Tibial artery (tissue), 4 donors: ENCODE results near the gene CHTF18.
"Not testable (repeated sequence)": the region's sequence is repeated elsewhere in the genome, so short reads cannot be mapped to it uniquely, and the experiment has no call there.

Source experiments
- DNase-seq, 2 donors: peaks; one replicate each; pipeline ENCODE4 v3.0.0-alpha.2; 2019
- H3K27ac ChIP-seq, 2 donors: fragments of 200-600 bp; sonication (generic) in 1 of 2; 1 replicate in 1 of 2; 2 replicates in 1 of 2; pipeline ENCODE4 v1.5.1; 2018 to 2019; ENCODE audit warnings: mild to moderate bottlenecking in 1 of 2
- H3K27me3 ChIP-seq, 2 donors: fragments of 200-600 bp; sonication (generic) in 1 of 2; one replicate each; pipeline versions ENCODE4 v1.5.1 to v1.6.0; 2016 to 2019
- H3K36me3 ChIP-seq, 3 donors: fragments of 200-600 bp; sonication (generic) in 2 of 3; one replicate each; pipeline ENCODE4 v1.5.1; 2016 to 2019; ENCODE audit warnings: mild to moderate bottlenecking in 2 of 3
- H3K4me1 ChIP-seq, 4 donors: fragments of 200-600 bp; sonication (generic) in 2 of 4; 1 replicate in 3 of 4; 2 replicates in 1 of 4; pipeline ENCODE4 v1.5.1; 2016 to 2019
- H3K4me3 ChIP-seq, 2 donors: fragments of 200-600 bp; sonication (generic) in 1 of 2; 1 replicate in 1 of 2; 2 replicates in 1 of 2; pipeline ENCODE4 v1.5.1; 2018 to 2019; ENCODE audit warnings: mild to moderate bottlenecking in 2 of 2
- H3K9me3 ChIP-seq, 3 donors: fragments of 200-600 bp; sonication (generic) in 1 of 3; one replicate each; pipeline ENCODE4 v1.5.1; 2016 to 2019
- intact Hi-C: fragments of 100-400 bp; cut with DNase I; formaldehyde crosslinking; loops from one replicate; pipeline ENCODE4 v1.15.0; 2023; ENCODE audit warnings: low total_unique reads
- TF ChIP-seq, protein P1 (sequence below), 2 experiments: fragments of 200-600 bp in 1 of 2; fragments of 450-650 bp in 1 of 2; IDR thresholded peaks; one replicate each; pipeline ENCODE4 v1.5.1; 2017 to 2019; ENCODE audit warnings: antibody characterized with exemption in 2 of 2, mild to moderate bottlenecking in 1 of 2, moderate library complexity in 1 of 2

Gene CHTF18

DNA sequence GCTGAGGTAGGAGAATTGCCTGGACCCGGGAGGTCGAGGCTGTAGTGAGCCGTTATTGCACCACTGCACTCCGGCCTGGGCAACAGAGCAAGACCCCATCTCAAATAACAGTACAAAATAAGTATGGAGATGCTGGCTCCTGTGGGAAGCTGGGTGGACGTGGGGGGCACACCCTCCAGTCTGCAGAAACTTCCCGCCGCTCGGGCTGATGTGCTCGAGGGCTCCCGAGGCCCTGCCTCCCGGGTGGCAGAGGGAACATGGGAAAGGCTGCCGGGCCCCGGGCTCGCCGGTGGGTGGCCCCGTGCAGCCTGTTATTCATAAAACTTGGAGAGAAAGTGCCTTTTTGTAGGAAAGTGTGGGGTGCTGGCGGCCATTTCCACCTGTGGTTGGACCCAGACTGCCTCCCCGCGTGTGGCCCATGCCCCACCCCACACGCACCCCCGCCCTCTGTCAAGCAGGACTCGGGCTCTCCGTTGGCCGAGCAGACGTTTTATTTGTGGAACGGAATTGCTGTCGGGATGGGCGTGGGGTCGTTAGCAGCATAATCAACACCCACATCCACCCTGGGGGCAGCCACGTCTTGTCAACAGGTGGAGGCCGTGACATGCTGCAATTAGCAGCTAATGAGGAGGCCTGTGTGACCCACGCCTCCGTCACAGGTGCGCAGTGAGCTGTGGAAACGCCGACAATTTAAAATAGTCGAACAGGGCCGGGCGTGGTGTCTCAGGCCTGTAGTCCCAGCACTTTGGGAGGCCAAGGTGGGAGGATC, 40.3 kb upstream of the CHTF18 start:
- intact Hi-C loops: no loop called here
- no peak for DNase-seq
- peaks cover 0 to 10% of the 10 kb centered on the region in 2 donors for H3K27me3 ChIP-seq
- no peaks in the 10 kb centered on the region for H3K9me3 ChIP-seq
- TF ChIP-seq, protein P1, sequence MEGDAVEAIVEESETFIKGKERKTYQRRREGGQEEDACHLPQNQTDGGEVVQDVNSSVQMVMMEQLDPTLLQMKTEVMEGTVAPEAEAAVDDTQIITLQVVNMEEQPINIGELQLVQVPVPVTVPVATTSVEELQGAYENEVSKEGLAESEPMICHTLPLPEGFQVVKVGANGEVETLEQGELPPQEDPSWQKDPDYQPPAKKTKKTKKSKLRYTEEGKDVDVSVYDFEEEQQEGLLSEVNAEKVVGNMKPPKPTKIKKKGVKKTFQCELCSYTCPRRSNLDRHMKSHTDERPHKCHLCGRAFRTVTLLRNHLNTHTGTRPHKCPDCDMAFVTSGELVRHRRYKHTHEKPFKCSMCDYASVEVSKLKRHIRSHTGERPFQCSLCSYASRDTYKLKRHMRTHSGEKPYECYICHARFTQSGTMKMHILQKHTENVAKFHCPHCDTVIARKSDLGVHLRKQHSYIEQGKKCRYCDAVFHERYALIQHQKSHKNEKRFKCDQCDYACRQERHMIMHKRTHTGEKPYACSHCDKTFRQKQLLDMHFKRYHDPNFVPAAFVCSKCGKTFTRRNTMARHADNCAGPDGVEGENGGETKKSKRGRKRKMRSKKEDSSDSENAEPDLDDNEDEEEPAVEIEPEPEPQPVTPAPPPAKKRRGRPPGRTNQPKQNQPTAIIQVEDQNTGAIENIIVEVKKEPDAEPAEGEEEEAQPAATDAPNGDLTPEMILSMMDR (IDR thresholded peaks at IDR 0.05): no peak
- H3K4me3 ChIP-seq: no peak overlapping the region
- peaks cover 0 to 5% (median 0%) of the 10 kb centered on the region in 4 donors for H3K4me1 ChIP-seq
- H3K27ac ChIP-seq: no peak overlapping the region
- no peaks in the 10 kb centered on the region for H3K36me3 ChIP-seq

DNA sequence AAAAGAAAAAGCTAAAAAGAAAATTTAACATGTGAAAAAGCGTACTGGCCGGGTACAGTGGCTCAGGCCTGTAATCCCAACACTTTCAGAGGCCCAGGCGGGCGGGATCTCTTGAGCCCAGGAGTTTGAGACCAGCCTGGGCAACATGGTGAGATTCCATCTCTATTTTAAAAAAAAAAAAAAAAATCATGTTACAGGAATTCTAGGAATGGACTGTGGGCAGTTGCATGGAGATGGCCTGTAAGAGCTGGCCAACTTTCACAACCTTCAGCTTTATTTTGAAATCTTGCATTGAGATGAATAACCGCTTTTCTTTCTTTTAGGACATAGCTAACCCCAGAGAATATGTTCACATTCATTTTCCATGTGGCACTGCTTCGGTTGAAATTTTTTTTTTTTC, 39.4 kb upstream of the CHTF18 start:
- TF ChIP-seq, protein P1 (IDR thresholded peaks at IDR 0.05): no peak
- intact Hi-C loops: no loop called here
- H3K9me3 ChIP-seq: no peaks in the 10 kb centered on the region
- H3K36me3 ChIP-seq: no peaks in the 10 kb centered on the region
- H3K27me3 ChIP-seq: peaks cover 0 to 10% of the 10 kb centered on the region in 2 donors
- no peak for DNase-seq
- H3K4me3 ChIP-seq: no peak overlapping the region
- peaks cover 0 to 5% (median 0%) of the 10 kb centered on the region in 4 donors for H3K4me1 ChIP-seq
- no peak overlapping the region for H3K27ac ChIP-seq

- TF ChIP-seq, protein P1 (IDR thresholded peaks at IDR 0.05): no peak
Observed at GRCh38 chr16:750485-750884, 37.9 kb upstream of the CHTF18 start.

DNA sequence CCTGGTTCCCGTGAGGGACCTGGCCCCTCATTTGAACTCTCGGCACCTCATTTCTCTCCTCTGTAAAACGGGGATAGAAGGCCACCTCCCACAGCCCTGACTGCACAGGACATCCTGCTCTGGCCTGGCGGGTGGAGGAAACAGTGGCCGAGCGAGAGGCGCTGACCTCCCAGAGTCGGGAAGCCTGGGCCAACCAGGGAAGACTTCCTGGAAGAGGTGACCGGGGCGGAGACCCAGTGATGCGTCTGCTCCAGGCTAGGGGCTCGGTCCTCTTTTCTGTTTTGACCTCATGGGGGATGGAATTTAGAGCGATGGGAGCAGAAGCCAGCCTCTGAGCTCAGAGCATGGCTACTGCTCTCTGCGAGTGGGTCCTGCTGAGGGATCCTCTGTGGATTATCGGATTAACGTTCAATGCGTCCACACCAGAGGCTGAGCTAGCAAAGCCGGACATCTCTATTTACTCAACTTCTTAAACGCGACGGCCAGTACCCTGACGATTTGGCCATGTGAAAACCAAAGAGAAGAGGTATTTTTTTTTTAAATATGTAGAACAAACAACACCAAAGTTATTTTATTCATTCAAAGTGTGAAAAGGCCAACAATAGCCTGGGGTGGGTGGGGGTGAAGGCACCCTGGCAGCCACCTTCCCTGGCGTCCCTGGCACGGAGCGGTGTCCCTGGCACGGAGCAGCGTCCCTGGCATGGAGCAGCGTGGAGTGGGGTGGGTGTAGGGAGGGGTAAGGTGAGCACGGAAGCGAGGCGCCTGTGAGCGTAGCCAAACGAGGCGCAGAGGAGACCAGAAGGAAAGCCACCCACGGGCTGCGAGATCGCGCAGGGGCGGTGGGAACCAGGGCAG, 37.0 kb upstream of the CHTF18 start:
- DNase-seq: no peak

More at GRCh38 chr16:750485-750884, 37.9 kb upstream of the CHTF18 start:
- peaks cover 0 to 5% (median 0%) of the 10 kb centered on the region in 4 donors for H3K4me1 ChIP-seq
- no peaks in the 10 kb centered on the region for H3K9me3 ChIP-seq
- H3K27me3 ChIP-seq: peaks cover 0 to 9% of the 10 kb centered on the region in 2 donors
- intact Hi-C loops: no loop called here
- no peak overlapping the region for H3K27ac ChIP-seq
- H3K4me3 ChIP-seq: no peak overlapping the region
- H3K36me3 ChIP-seq: no peaks in the 10 kb centered on the region
- DNase-seq: no peak

DNA sequence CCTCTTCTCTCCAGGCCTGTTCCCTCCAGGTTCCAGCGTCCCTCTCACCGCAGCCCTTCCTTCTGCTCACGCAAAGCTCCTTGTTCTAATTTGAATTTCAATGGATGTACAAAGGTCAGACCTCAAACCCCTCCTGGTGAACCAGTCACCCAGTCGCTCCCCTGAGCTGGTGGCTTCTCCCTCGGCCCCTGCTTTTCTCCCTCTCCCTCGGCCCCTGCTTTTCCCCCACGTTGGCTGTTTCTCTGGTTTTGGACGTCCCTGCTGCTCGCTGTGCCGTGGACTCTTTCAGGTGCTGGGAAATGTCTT, 36.5 kb upstream of the CHTF18 start:
- TF ChIP-seq, protein P1 (IDR thresholded peaks at IDR 0.05): no peak
- DNase-seq: no peak
- H3K9me3 ChIP-seq: no peaks in the 10 kb centered on the region
- H3K27ac ChIP-seq: no peak overlapping the region
- no peaks in the 10 kb centered on the region for H3K36me3 ChIP-seq
- intact Hi-C loops: no loop called here
- peaks cover 0 to 5% (median 0%) of the 10 kb centered on the region in 4 donors for H3K4me1 ChIP-seq
- peaks cover 0 to 10% of the 10 kb centered on the region in 2 donors for H3K27me3 ChIP-seq
- no peak overlapping the region for H3K4me3 ChIP-seq

More for the DNA sequence above, 37.0 kb upstream of the CHTF18 start:
- H3K27ac ChIP-seq: no peak overlapping the region
- H3K27me3 ChIP-seq: peaks cover 0 to 10% of the 10 kb centered on the region in 2 donors
- H3K9me3 ChIP-seq: no peaks in the 10 kb centered on the region
- TF ChIP-seq, protein P1 (IDR thresholded peaks at IDR 0.05): no peak
- peaks cover 0 to 5% (median 0%) of the 10 kb centered on the region in 4 donors for H3K4me1 ChIP-seq
- H3K4me3 ChIP-seq: no peak overlapping the region
- intact Hi-C loops: no loop called here
- no peaks in the 10 kb centered on the region for H3K36me3 ChIP-seq

DNA sequence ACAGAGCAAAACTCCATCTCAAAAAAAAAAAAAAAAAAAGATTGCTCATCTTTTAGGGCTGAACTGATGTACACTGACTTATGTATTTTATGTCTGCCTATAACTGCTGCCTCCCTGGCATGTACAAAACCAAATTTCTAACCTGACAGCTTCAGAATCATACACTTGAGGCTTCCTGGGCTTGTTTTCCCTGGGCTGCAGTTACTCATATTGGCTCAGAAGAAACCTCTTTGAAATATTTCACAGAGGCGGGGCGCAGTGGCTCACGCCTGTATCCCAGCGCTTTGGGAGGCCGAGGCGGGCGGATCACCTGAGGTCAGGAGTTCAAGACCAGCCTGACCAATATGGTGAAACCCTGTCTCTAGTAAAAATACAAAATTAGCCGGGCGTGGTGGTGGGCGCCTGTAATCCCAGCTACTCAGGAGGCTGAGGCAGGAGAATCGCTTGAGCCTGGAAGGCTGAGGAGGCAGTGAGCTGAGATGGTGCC, 34.3 kb upstream of the CHTF18 start:
- H3K27me3 ChIP-seq, DNase-seq, H3K36me3 ChIP-seq, H3K4me1 ChIP-seq, H3K27ac ChIP-seq, H3K9me3 ChIP-seq, intact Hi-C loops, H3K4me3 ChIP-seq: not testable (repeated sequence)
